ENCODE data around the gene JPH4. TPM values are rescaled to one million over a fixed set of nuclear protein-coding genes. Genes with fewer than 3 reads are reported as not detected.

Gene JPH4
- total RNA-seq, 1 experiment from 2014 or later, result 50.1 TPM

DNA sequence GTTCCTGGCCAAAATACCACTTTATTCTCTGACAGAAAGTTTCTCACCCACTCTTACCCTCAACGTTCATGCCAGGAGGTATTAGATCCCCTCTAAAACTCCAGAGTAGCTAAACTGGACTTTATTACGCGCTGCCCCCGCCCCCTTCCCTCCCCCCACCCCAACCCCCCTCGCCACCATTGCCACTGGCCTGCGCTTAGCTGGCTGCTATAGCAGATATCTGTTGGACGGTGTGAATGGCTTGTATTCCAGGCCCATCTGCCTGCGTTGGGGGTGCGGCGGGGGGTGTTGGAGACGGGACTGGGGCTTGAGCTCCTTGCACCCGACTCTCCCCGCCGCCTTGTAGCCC is 23.1 kb downstream of the JPH4 start:
- ChIA-PET CTCF (interaction anchor here (0.6 to 2.5 kb wide), 17 partner anchors 13 to 760 kb away, joined by 3 to 28 read pairs (median 5); partner anchors contain the start of genes EMC9 and SLC22A17), POLR2A (interaction anchor here (0.6 to 9.0 kb wide), 10 partner anchors 10 to 77 kb away, joined by 3 to 102 read pairs (median 4); partner anchors contain the start of genes AP1G2 and JPH4)
- ATAC-seq, result no peak; the same call in 1 of the 2 replicates
- peaks cover 41% of the 10 kb centered on the region for H3K4me1 Mint-ChIP-seq
- H3K4me3 Mint-ChIP-seq, result peak overlapping the region; percentile 86
- TF ChIP-seq NR1H2 (CRISPR knock-in tag; IDR thresholded peaks at IDR 0.05) (no peak), SOX15 (CRISPR knock-in tag; IDR thresholded peaks at IDR 0.05) (no peak), ZNF671 (CRISPR knock-in tag; IDR thresholded peaks at IDR 0.05) (no peak), HMGA2 (CRISPR knock-in tag; IDR thresholded peaks at IDR 0.05) (no peak), FOXP1 (CRISPR knock-in tag; IDR thresholded peaks at IDR 0.05; ENCODE audit: borderline replicate concordance) (no peak)
- TF ChIP-seq, protein P1, sequence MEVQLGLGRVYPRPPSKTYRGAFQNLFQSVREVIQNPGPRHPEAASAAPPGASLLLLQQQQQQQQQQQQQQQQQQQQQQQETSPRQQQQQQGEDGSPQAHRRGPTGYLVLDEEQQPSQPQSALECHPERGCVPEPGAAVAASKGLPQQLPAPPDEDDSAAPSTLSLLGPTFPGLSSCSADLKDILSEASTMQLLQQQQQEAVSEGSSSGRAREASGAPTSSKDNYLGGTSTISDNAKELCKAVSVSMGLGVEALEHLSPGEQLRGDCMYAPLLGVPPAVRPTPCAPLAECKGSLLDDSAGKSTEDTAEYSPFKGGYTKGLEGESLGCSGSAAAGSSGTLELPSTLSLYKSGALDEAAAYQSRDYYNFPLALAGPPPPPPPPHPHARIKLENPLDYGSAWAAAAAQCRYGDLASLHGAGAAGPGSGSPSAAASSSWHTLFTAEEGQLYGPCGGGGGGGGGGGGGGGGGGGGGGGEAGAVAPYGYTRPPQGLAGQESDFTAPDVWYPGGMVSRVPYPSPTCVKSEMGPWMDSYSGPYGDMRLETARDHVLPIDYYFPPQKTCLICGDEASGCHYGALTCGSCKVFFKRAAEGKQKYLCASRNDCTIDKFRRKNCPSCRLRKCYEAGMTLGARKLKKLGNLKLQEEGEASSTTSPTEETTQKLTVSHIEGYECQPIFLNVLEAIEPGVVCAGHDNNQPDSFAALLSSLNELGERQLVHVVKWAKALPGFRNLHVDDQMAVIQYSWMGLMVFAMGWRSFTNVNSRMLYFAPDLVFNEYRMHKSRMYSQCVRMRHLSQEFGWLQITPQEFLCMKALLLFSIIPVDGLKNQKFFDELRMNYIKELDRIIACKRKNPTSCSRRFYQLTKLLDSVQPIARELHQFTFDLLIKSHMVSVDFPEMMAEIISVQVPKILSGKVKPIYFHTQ (CRISPR knock-in tag; IDR thresholded peaks at IDR 0.05), result no peak
- no peaks in the 10 kb centered on the region for H3K9me3 Mint-ChIP-seq
- peak overlapping the region; percentile 44; the same call in 1 of the 2 replicates for H3K27ac Mint-ChIP-seq
- H3K36me3 Mint-ChIP-seq, result peaks cover 10% of the 10 kb centered on the region
- H3K27me3 Mint-ChIP-seq (ENCODE audit: low read depth), result no peaks in the 10 kb centered on the region; the same call in 1 of the 2 replicates
- DNase-seq (ENCODE audit: low spot score), result no peak

DNA sequence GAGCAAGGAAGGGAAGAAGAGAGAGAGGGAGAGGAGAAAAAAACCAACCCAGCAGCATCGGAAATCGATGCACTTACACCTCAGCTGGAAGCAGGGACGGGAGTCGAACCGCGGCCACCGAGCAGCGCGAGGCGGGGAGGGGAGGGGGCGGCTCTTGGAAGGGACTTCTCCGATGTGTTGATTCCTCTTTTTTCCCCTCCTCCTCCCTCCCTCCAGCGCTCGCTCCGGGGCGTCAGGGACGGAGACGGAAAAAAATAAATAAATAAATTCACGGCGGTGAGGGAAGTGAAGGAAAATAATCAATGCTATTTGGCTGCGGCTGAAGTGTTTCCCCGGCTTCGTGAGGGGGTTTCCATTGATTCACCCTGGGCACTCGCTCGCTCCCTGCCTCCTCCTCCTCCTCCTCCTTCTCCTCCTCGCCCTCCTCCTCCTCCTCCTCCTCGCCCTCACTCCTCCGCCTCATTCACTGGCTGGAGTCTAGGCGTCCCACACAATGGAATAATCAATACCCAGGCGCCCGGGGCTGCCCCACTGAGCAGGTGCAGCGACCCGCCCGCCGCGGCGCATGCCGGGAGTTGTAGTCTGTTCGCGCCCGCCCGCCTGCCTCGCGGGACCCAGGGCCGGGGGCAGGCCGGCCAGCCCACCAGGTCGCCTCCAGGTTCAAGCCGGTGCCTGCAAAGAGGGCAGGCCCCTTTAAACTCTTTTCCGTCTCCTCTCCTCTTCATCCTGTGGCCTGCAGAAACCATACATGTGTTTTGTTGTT is 27.1 kb downstream of the JPH4 start, which contains the start of gene ZFHX2:
ZFHX2 (minus strand) TSS at position 500 of the 763 bp plus-strand sequence. CDS start 16,440 bp downstream, outside the sequence.
- H3K9me3 Mint-ChIP-seq, result no peaks in the 10 kb centered on the region
- H3K4me3 Mint-ChIP-seq, result no peak within 1 kb of the TSS
- H3K27ac Mint-ChIP-seq, result peak within 1 kb of the TSS; percentile 85
- CTCF ChIA-PET, result interaction anchor here (0.6 to 3.9 kb wide), 10 partner anchors 10 to 81 kb away, joined by 3 to 30 read pairs (median 3); no protein-coding TSS in a partner anchor
- peaks cover 9% of the 10 kb centered on the region for H3K4me1 Mint-ChIP-seq
- H3K27me3 Mint-ChIP-seq (ENCODE audit: low read depth), result no peaks in the 10 kb centered on the region
- POLR2A ChIA-PET, result interaction anchor here (0.6 to 7.8 kb wide), 4 partner anchors 9 to 14 kb away, joined by 3 to 100 read pairs (median 3); no protein-coding TSS in a partner anchor
- H3K36me3 Mint-ChIP-seq, result no peaks in the 10 kb centered on the region
- DNase-seq (ENCODE audit: low spot score) (peak; percentile 94), ATAC-seq (peak; percentile 63)
- TF ChIP-seq, protein P2, sequence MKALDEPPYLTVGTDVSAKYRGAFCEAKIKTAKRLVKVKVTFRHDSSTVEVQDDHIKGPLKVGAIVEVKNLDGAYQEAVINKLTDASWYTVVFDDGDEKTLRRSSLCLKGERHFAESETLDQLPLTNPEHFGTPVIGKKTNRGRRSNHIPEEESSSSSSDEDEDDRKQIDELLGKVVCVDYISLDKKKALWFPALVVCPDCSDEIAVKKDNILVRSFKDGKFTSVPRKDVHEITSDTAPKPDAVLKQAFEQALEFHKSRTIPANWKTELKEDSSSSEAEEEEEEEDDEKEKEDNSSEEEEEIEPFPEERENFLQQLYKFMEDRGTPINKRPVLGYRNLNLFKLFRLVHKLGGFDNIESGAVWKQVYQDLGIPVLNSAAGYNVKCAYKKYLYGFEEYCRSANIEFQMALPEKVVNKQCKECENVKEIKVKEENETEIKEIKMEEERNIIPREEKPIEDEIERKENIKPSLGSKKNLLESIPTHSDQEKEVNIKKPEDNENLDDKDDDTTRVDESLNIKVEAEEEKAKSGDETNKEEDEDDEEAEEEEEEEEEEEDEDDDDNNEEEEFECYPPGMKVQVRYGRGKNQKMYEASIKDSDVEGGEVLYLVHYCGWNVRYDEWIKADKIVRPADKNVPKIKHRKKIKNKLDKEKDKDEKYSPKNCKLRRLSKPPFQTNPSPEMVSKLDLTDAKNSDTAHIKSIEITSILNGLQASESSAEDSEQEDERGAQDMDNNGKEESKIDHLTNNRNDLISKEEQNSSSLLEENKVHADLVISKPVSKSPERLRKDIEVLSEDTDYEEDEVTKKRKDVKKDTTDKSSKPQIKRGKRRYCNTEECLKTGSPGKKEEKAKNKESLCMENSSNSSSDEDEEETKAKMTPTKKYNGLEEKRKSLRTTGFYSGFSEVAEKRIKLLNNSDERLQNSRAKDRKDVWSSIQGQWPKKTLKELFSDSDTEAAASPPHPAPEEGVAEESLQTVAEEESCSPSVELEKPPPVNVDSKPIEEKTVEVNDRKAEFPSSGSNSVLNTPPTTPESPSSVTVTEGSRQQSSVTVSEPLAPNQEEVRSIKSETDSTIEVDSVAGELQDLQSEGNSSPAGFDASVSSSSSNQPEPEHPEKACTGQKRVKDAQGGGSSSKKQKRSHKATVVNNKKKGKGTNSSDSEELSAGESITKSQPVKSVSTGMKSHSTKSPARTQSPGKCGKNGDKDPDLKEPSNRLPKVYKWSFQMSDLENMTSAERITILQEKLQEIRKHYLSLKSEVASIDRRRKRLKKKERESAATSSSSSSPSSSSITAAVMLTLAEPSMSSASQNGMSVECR (CRISPR knock-in tag; IDR thresholded peaks at IDR 0.05; ENCODE audit: borderline replicate concordance), result peak; percentile 29; the same call in 1 of the 2 replicates
- TF ChIP-seq, protein P3, sequence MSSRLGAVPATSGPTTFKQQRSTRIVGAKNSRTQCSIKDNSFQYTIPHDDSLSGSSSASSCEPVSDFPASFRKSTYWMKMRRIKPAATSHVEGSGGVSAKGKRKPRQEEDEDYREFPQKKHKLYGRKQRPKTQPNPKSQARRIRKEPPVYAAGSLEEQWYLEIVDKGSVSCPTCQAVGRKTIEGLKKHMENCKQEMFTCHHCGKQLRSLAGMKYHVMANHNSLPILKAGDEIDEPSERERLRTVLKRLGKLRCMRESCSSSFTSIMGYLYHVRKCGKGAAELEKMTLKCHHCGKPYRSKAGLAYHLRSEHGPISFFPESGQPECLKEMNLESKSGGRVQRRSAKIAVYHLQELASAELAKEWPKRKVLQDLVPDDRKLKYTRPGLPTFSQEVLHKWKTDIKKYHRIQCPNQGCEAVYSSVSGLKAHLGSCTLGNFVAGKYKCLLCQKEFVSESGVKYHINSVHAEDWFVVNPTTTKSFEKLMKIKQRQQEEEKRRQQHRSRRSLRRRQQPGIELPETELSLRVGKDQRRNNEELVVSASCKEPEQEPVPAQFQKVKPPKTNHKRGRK (CRISPR knock-in tag; IDR thresholded peaks at IDR 0.05; ENCODE audit: borderline replicate concordance), result no peak
- no peak for TF ChIP-seq ZBTB21 (CRISPR knock-in tag; IDR thresholded peaks at IDR 0.05; ENCODE audit: borderline replicate concordance)
- TF ChIP-seq, protein P4, sequence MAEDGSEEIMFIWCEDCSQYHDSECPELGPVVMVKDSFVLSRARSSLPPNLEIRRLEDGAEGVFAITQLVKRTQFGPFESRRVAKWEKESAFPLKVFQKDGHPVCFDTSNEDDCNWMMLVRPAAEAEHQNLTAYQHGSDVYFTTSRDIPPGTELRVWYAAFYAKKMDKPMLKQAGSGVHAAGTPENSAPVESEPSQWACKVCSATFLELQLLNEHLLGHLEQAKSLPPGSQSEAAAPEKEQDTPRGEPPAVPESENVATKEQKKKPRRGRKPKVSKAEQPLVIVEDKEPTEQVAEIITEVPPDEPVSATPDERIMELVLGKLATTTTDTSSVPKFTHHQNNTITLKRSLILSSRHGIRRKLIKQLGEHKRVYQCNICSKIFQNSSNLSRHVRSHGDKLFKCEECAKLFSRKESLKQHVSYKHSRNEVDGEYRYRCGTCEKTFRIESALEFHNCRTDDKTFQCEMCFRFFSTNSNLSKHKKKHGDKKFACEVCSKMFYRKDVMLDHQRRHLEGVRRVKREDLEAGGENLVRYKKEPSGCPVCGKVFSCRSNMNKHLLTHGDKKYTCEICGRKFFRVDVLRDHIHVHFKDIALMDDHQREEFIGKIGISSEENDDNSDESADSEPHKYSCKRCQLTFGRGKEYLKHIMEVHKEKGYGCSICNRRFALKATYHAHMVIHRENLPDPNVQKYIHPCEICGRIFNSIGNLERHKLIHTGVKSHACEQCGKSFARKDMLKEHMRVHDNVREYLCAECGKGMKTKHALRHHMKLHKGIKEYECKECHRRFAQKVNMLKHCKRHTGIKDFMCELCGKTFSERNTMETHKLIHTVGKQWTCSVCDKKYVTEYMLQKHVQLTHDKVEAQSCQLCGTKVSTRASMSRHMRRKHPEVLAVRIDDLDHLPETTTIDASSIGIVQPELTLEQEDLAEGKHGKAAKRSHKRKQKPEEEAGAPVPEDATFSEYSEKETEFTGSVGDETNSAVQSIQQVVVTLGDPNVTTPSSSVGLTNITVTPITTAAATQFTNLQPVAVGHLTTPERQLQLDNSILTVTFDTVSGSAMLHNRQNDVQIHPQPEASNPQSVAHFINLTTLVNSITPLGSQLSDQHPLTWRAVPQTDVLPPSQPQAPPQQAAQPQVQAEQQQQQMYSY (CRISPR knock-in tag; IDR thresholded peaks at IDR 0.05), result no peak
- TF ChIP-seq PRRX2 (CRISPR knock-in tag; IDR thresholded peaks at IDR 0.05), result no peak
- no peak for TF ChIP-seq GRHL2 (CRISPR knock-in tag; IDR thresholded peaks at IDR 0.05; ENCODE audit: insufficient replicate concordance, severe bottlenecking)
- no peak for TF ChIP-seq NFYB (CRISPR knock-in tag; conservative IDR thresholded peaks at IDR 0.05; ENCODE audit: low read depth)
- TF ChIP-seq TEAD4 (CRISPR knock-in tag; IDR thresholded peaks at IDR 0.05), result no peak
- TF ChIP-seq FOXK1 (CRISPR knock-in tag; IDR thresholded peaks at IDR 0.05), result 0 out of 2 replicates have a peak, but pooled peaks have one; percentile 29
- TF ChIP-seq KAT7 (CRISPR knock-in tag; IDR thresholded peaks at IDR 0.05; ENCODE audit: borderline replicate concordance), result 0 out of 2 replicates have a peak, but pooled peaks have one; percentile 87
- TF ChIP-seq, protein P5, sequence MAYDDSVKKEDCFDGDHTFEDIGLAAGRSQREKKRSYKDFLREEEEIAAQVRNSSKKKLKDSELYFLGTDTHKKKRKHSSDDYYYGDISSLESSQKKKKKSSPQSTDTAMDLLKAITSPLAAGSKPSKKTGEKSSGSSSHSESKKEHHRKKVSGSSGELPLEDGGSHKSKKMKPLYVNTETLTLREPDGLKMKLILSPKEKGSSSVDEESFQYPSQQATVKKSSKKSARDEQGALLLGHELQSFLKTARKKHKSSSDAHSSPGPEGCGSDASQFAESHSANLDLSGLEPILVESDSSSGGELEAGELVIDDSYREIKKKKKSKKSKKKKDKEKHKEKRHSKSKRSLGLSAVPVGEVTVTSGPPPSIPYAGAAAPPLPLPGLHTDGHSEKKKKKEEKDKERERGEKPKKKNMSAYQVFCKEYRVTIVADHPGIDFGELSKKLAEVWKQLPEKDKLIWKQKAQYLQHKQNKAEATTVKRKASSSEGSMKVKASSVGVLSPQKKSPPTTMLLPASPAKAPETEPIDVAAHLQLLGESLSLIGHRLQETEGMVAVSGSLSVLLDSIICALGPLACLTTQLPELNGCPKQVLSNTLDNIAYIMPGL (CRISPR knock-in tag; IDR thresholded peaks at IDR 0.05), result 0 out of 2 replicates have a peak, but pooled peaks have one; percentile 48
- TF ChIP-seq, protein P6, sequence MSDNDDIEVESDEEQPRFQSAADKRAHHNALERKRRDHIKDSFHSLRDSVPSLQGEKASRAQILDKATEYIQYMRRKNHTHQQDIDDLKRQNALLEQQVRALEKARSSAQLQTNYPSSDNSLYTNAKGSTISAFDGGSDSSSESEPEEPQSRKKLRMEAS (CRISPR knock-in tag; IDR thresholded peaks at IDR 0.05), result peak; percentile 19; the same call in 1 of the 2 replicates

All from WTC11 (cell line).